ENCODE results near the gene ELK3.

ELK3 gene

DNA sequence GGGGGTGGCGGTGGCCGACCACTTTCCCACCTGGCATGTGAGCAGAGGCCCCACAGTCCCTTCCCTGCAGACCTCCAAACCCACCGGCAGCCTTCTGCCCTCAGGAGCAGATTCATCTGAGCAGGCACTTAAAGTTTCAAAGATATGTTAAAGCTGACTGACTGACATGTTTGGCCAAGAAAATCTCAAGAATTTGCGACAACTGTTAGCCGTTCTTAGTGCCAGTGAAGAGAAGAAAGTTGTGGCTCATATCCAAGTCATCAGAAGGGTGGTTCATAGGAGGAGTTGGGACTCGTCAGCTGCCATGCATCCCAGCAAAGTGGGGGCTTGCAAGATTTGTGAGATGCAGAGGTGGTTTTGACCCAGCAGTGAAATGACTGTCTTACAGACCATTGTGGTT is 27.2 kb downstream of the ELK3 start:
- H3K9ac ChIP-seq (ENCODE audit: low read depth, low read length), result no peak overlapping the region
- ATAC-seq (ENCODE audit: insufficient read depth, low read depth), result no peak
- no peak overlapping the region for H3K4me2 ChIP-seq (ENCODE audit: insufficient read depth, low read length)
- peaks cover 15% of the 10 kb centered on the region for H3K36me3 ChIP-seq (ENCODE audit: insufficient read depth, low read length)
- no peak overlapping the region for H3K27ac ChIP-seq (ENCODE audit: low read length)
- H3K79me2 ChIP-seq (ENCODE audit: insufficient read depth, low read length), result peaks cover 6% of the 10 kb centered on the region; the same call in 1 of the 2 replicates
- peaks cover 2% of the 10 kb centered on the region for H3K9me3 ChIP-seq (ENCODE audit: insufficient read depth, low read length, severe bottlenecking)
- TF ChIP-seq CTCF (IDR thresholded peaks at IDR 0.05; ENCODE audit: borderline replicate concordance, extremely low read depth, low read length, poor library complexity, severe bottlenecking), result no peak
- no peak for TF ChIP-seq EZH2 (IDR thresholded peaks at IDR 0.05; ENCODE audit: borderline replicate concordance, low read depth, low read length, severe bottlenecking)
- no peak overlapping the region for H3K4me3 ChIP-seq (ENCODE audit: low read depth in 1 of 2, low read length in 2 of 2)
- no peaks in the 10 kb centered on the region for H3K27me3 ChIP-seq (ENCODE audit: insufficient read depth, low read length, poor library complexity)
- no peak for DNase-seq
- no peaks in the 10 kb centered on the region for H3K4me1 ChIP-seq (ENCODE audit: insufficient read depth, low read length)
- H4K20me1 ChIP-seq (ENCODE audit: insufficient read depth, low read length), result no peaks in the 10 kb centered on the region
- no peak overlapping the region for H2AFZ ChIP-seq (ENCODE audit: low read depth, low read length)

- DNase-seq (no peak), ATAC-seq (ENCODE audit: insufficient read depth, low read depth) (no peak)
- H3K27ac ChIP-seq (ENCODE audit: low read length), result no peak overlapping the region
- no peaks in the 10 kb centered on the region for H3K27me3 ChIP-seq (ENCODE audit: insufficient read depth, low read length, poor library complexity)
- no peak overlapping the region for H2AFZ ChIP-seq (ENCODE audit: low read depth, low read length)
- H3K4me1 ChIP-seq (ENCODE audit: insufficient read depth, low read length), result no peaks in the 10 kb centered on the region
- no peak overlapping the region for H3K4me3 ChIP-seq (ENCODE audit: low read depth in 1 of 2, low read length in 2 of 2)
- no peak overlapping the region for H3K9ac ChIP-seq (ENCODE audit: low read depth, low read length)
- H3K4me2 ChIP-seq (ENCODE audit: insufficient read depth, low read length), result no peak overlapping the region
- H3K79me2 ChIP-seq (ENCODE audit: insufficient read depth, low read length), result peaks cover 6% of the 10 kb centered on the region; the same call in 1 of the 2 replicates
- no peak for TF ChIP-seq CTCF (IDR thresholded peaks at IDR 0.05; ENCODE audit: borderline replicate concordance, extremely low read depth, low read length, poor library complexity, severe bottlenecking)
- no peak for TF ChIP-seq EZH2 (IDR thresholded peaks at IDR 0.05; ENCODE audit: borderline replicate concordance, low read depth, low read length, severe bottlenecking)
- H3K9me3 ChIP-seq (ENCODE audit: insufficient read depth, low read length, severe bottlenecking), result peaks cover 2% of the 10 kb centered on the region
- H4K20me1 ChIP-seq (ENCODE audit: insufficient read depth, low read length), result 0 out of 2 replicates have a peak, but pooled peaks cover 1% of the 10 kb centered on the region
- H3K36me3 ChIP-seq (ENCODE audit: insufficient read depth, low read length), result peaks cover 19% of the 10 kb centered on the region
These were observed 29.4 kb downstream of the ELK3 start for GRCh38 chr12:96223411-96224218.

GRCh38 chr12:96224219-96224615 is 30.0 kb downstream of the ELK3 start:
- DNase-seq, result no peak
- H2AFZ ChIP-seq (ENCODE audit: low read depth, low read length), result no peak overlapping the region

More at GRCh38 chr12:96224219-96224615, 30.0 kb downstream of the ELK3 start:
- Histone ChIP-seq H3K27me3 (ENCODE audit: insufficient read depth, low read length, poor library complexity) (no peaks in the 10 kb centered on the region), H3K36me3 (ENCODE audit: insufficient read depth, low read length) (peaks cover 21% of the 10 kb centered on the region), H4K20me1 (ENCODE audit: insufficient read depth, low read length) (0 out of 2 replicates have a peak, but pooled peaks cover 2% of the 10 kb centered on the region), H3K9ac (ENCODE audit: low read depth, low read length) (no peak overlapping the region), H3K4me3 (ENCODE audit: low read depth in 1 of 2, low read length in 2 of 2) (no peak overlapping the region), H3K9me3 (ENCODE audit: insufficient read depth, low read length, severe bottlenecking) (peaks cover 2% of the 10 kb centered on the region), H3K27ac (ENCODE audit: low read length) (no peak overlapping the region), H3K4me1 (ENCODE audit: insufficient read depth, low read length) (no peaks in the 10 kb centered on the region), H3K79me2 (ENCODE audit: insufficient read depth, low read length) (peaks cover 6% of the 10 kb centered on the region; the same call in 1 of the 2 replicates), H3K4me2 (ENCODE audit: insufficient read depth, low read length) (no peak overlapping the region)
- TF ChIP-seq CTCF (IDR thresholded peaks at IDR 0.05; ENCODE audit: borderline replicate concordance, extremely low read depth, low read length, poor library complexity, severe bottlenecking), result no peak
- no peak for TF ChIP-seq EZH2 (IDR thresholded peaks at IDR 0.05; ENCODE audit: borderline replicate concordance, low read depth, low read length, severe bottlenecking)
- no peak for ATAC-seq (ENCODE audit: insufficient read depth, low read depth)
